Heart left ventricle (tissue), 16 donors: ENCODE data around the gene SND1. TPM values are rescaled to one million over a fixed set of nuclear protein-coding genes. Genes with fewer than 3 reads are reported as not detected.

ENCODE experiments used
- ATAC-seq, 4 donors: fragments of 200-7000 bp; cut with Tn5 transposase; one replicate each; pipeline ENCODE4 v1.9.1; 2020 to 2022; ENCODE audit warnings: moderate library complexity in 4 of 4, mild to moderate bottlenecking in 3 of 4, moderate number of reproducible peaks in 1 of 4
- DNase-seq, 5 donors: peaks; one replicate each; pipeline ENCODE4 v3.0.0-alpha.2; 2020
- H3K27ac ChIP-seq, 12 donors: fragments of 200-600 bp; sonication (generic) in 4 of 12; one replicate each; pipeline versions ENCODE4 v1.5.0 to v1.8.0; 2016 to 2022; ENCODE audit warnings: mild to moderate bottlenecking in 2 of 12
- H3K27me3 ChIP-seq, 9 donors: fragments of 200-600 bp; sonication (generic) in 2 of 9; one replicate each; pipeline versions ENCODE4 v1.5.1 to v1.8.0; 2016 to 2022; ENCODE audit warnings: mild to moderate bottlenecking in 3 of 9
- H3K36me3 ChIP-seq, 9 donors: fragments of 200-600 bp; sonication (generic) in 2 of 9; one replicate each; pipeline versions ENCODE4 v1.5.0 to v1.8.0; 2018 to 2022; ENCODE audit warnings: mild to moderate bottlenecking in 2 of 9
- H3K4me1 ChIP-seq, 12 donors: fragments of 200-600 bp; sonication (generic) in 4 of 12; one replicate each; pipeline versions ENCODE4 v1.5.0 to v1.8.0; 2016 to 2022; ENCODE audit warnings: mild to moderate bottlenecking in 3 of 12
- H3K4me3 ChIP-seq, 12 donors: fragments of 200-600 bp; sonication (generic) in 4 of 12; one replicate each; pipeline versions ENCODE4 v1.5.0 to v1.8.0; 2017 to 2022; ENCODE audit warnings: mild to moderate bottlenecking in 9 of 12, moderate library complexity in 4 of 12
- H3K9me3 ChIP-seq, 12 donors: fragments of 200-600 bp; sonication (generic) in 4 of 12; one replicate each; pipeline versions ENCODE4 v1.5.0 to v1.8.0; 2016 to 2022; ENCODE audit warnings: mild to moderate bottlenecking in 1 of 12
- POLR2A ChIP-seq, 2 donors: fragments of 450-650 bp; IDR thresholded peaks; one replicate each; pipeline ENCODE4 v1.6.1; 2017; ENCODE audit warnings: antibody characterized with exemption in 2 of 2, mild to moderate bottlenecking in 2 of 2, moderate library complexity in 2 of 2
- WGBS, 4 donors: extraction: QIAGEN DNeasy Blood & Tissue Kit in 2 of 4; methylation state at CpG; one replicate each; pipeline versions ENCODE4 v1.1.5 to v1.1.7; 2013 to 2018; 5-methylcytosine and 5-hydroxymethylcytosine counted together
- intact Hi-C, 10 donors: fragments of 100-400 bp; cut with DNase I; formaldehyde crosslinking; loops; one replicate each; pipeline versions ENCODE4 v1.11.1 to v1.14.2; 2022
- polyA plus RNA-seq, 2 donors: library from polyadenylated mRNA; stranded (reverse); fragments of 200-250 nt; gene quantifications; one replicate each; pipeline ENCODE4 v1.2.3, GENCODE V29; 2013
- total RNA-seq, 9 donors: library from RNA; depleted of rRNA in 2 of 9; stranded (reverse); fragments of >200 nt in 2 of 9; fragmentation: NEBNext Ultra II Directional in 3 of 9; extraction: Animal tissue kit (Norgen Biotek cat#: 25700) in 3 of 9; gene quantifications; one replicate each; pipeline versions ENCODE4 v1.1.0 to v1.2.4, GENCODE V29; 2016 to 2023
- TF ChIP-seq, protein P1 (sequence below), 12 donors: fragments of 200-600 bp; sonication (generic) in 4 of 12; IDR thresholded peaks; one replicate each; pipeline versions ENCODE4 v1.5.0 to v1.8.0; 2018 to 2022; ENCODE audit warnings: antibody characterized with exemption in 12 of 12, mild to moderate bottlenecking in 5 of 12
- donor health status: ischemic (EF 13 %, LVEDD 7.1; RV severe dilation, severe dysfunction).
- donor health status: healthy with polysubstance abuse.
- donor health status: DM: no; HTN: yes; CAD: no.
- donor health status: DM: no; HTN: no; CAD: no.
- donor health status: ischemic (EF 25% LVEDD 6.9; RV normal size, moderate dysfunction).
- donor health status: ischemic (EF 25% LVEDD 5.7; RV mildly dilated, moderate dysfunction).
- donor health status: healthy.
- donor health status: DM: yes; HTN: yes; CAD: no.
- donor health status: ischemic (EF 35%, LVEDD 5.7; RV mildly dilated, moderate dysfunction).
- donor health status: nonischemic (EF 11% LVEDD 7.7; RV severe dilation, severe dysfunction).
- donor health status: DM: yes; HTN: yes; CAD: no.
- donor health status: PGD.
- donor health status: ischemic (EF 29% LVEDD 5.4; RV normal size, mild dysfunction).
- donor health status: nonischemic (EF 23%, LVEDD 6.1; RV moderate dilation, normal function).

The SND1 gene
- total and polyA plus RNA-seq, 11 donors = 45.6 to 115 (median 76.3) TPM

DNA sequence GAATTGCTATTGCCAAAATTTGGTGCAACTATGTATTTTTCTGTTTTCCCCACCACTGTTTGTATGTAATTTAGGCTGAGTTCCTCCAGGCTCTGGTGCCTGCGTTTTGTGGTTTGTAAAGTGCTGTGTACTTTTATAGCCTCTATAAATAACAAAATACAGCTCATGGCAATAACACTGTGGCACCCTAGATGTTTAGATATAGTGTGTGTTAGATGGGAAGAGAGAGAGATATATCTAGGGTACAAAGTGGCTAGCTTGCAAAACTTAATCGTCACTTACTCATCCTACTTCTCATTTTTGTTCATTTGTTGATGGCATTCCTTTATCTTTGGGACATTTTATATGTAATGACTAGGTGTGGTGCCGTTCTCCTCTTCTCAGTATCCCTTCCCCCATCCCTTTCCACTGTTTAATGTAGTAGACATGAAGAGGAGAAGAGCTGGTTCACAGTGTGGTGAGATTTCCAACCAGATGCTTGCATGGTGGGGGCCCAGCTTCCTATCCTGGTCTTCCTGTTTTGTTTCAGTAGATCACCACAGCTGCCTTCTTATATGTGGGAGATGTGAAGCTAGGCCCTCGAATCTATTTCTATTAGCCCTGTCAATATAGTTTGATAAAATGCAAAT lies 115.0 kb downstream of the SND1 start:
- WGBS, 4 donors = 73 to 85% (median 77%) methylated on average over 4 of the region's 4 CpGs
- no peak for ATAC-seq

DNA sequence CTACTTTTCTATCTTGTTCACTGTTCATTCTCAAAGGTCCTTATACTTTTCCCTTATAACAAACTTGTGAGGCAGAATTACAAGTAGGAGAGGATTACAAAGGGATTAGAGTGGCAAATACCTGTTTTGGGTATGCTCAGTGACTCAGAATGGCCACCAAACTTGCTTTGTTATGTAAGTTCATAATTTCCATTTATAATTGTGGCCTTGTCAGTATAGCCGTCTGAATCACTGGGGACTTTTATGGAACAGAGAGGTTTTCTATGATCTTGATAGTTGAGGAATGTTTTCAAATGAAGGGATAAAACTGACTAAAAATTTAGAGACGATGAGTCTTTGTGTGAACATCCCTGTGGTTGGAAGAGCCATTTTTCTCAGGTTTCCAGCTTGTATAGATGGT lies 116.2 kb downstream of the SND1 start:
- Histone ChIP-seq H3K36me3 (no peaks in the 10 kb centered on the region), H3K27me3 (no peaks in the 10 kb centered on the region), H3K4me3 (no peak overlapping the region), H3K4me1 (peaks cover 0 to 26% (median 17%) of the 10 kb centered on the region in 12 donors), H3K27ac (no peak overlapping the region), H3K9me3 (no peaks in the 10 kb centered on the region)
- 93 to 94% (median 94%) methylated on average over 2 of the region's 2 CpGs for WGBS, 4 donors
- ATAC-seq (no peak), DNase-seq (no peak)
- no peak for TF ChIP-seq POLR2A (IDR thresholded peaks at IDR 0.05)
- TF ChIP-seq, protein P1, sequence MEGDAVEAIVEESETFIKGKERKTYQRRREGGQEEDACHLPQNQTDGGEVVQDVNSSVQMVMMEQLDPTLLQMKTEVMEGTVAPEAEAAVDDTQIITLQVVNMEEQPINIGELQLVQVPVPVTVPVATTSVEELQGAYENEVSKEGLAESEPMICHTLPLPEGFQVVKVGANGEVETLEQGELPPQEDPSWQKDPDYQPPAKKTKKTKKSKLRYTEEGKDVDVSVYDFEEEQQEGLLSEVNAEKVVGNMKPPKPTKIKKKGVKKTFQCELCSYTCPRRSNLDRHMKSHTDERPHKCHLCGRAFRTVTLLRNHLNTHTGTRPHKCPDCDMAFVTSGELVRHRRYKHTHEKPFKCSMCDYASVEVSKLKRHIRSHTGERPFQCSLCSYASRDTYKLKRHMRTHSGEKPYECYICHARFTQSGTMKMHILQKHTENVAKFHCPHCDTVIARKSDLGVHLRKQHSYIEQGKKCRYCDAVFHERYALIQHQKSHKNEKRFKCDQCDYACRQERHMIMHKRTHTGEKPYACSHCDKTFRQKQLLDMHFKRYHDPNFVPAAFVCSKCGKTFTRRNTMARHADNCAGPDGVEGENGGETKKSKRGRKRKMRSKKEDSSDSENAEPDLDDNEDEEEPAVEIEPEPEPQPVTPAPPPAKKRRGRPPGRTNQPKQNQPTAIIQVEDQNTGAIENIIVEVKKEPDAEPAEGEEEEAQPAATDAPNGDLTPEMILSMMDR (IDR thresholded peaks at IDR 0.05) = no peak
- intact Hi-C loops = no loop called here

More for the DNA sequence above, 115.0 kb downstream of the SND1 start:
- H3K27me3 ChIP-seq = no peaks in the 10 kb centered on the region
- no peaks in the 10 kb centered on the region for H3K36me3 ChIP-seq
- intact Hi-C loops = no loop called here
- no peak overlapping the region for H3K4me3 ChIP-seq
- DNase-seq = peak in 1 of 5 donors; percentile 24
- H3K27ac ChIP-seq = no peak overlapping the region
- peaks cover 0 to 26% (median 17%) of the 10 kb centered on the region in 12 donors for H3K4me1 ChIP-seq
- TF ChIP-seq, protein P1 (IDR thresholded peaks at IDR 0.05) = no peak
- no peak for TF ChIP-seq POLR2A (IDR thresholded peaks at IDR 0.05)
- H3K9me3 ChIP-seq = no peaks in the 10 kb centered on the region

DNA sequence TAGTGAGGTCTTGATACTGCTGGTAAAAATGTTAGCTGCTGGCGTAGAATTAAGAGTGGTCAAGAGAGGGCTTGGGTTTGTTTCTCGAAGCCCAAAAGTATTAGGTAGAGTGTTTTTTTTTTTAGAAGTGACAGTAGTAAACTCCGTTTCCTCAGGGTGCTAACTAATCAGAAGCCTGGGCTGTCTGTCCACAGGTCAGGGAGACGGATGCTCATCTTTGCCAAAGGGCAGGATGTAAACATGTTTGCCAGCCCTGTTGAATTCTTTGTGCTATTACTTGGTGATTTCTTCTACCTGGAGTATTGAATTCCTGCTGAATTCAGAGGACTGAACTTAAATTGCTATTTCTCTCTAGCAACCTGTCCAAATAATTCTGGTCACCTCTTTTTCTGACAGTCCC lies 117.1 kb downstream of the SND1 start:
- Histone ChIP-seq H3K4me1 (peaks cover 0 to 26% (median 17%) of the 10 kb centered on the region in 12 donors), H3K9me3 (no peaks in the 10 kb centered on the region), H3K27ac (no peak overlapping the region), H3K4me3 (no peak overlapping the region), H3K27me3 (no peaks in the 10 kb centered on the region), H3K36me3 (no peaks in the 10 kb centered on the region)
- TF ChIP-seq POLR2A (IDR thresholded peaks at IDR 0.05) = no peak
- TF ChIP-seq, protein P1 (IDR thresholded peaks at IDR 0.05) = no peak
- DNase-seq (no peak), ATAC-seq (no peak)
- WGBS, 4 donors = 81 to 83% (median 81%) methylated on average over 4 of the region's 4 CpGs
- intact Hi-C loops = no loop called here

DNA sequence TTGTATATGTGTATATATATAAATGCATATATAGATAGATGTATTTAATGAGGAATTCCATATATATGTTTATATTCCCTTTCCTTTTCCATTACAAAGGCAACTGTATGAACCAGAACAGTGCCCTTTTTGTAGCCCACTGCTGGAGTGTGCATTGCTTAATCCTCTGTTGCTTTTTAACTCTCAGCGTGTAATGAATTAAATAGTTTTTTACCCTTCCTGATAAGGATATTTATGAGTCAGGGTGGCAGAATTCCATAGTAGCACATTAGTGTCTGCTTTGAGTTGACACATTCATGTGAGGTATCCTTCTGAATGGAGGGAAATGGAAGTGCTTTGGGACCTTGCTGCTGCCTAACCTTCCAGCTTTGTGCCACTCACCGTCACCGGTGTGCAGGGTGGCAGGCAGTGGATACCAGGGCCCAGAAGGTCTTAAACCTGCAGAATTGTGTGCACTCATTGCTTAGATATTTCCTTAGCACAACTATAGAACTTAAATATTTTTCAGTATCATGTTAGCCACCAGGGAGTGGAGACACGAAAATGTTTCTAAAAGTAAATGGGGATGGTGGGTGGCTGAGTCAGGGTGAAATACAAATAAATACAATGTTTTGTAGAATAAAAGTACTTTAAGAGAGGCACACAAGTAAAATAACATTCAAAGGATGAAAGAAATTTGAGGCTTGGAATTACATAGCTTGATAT lies 117.9 kb downstream of the SND1 start:
- no peaks in the 10 kb centered on the region for H3K9me3 ChIP-seq
- intact Hi-C loops = no loop called here
- TF ChIP-seq, protein P1 (IDR thresholded peaks at IDR 0.05) = no peak
- no peak for TF ChIP-seq POLR2A (IDR thresholded peaks at IDR 0.05)
- DNase-seq (no peak), ATAC-seq (peak in 1 of 4 donors; percentile 36)
- no peaks in the 10 kb centered on the region for H3K36me3 ChIP-seq
- H3K27me3 ChIP-seq = no peaks in the 10 kb centered on the region
- peaks cover 0 to 26% (median 17%) of the 10 kb centered on the region in 12 donors for H3K4me1 ChIP-seq
- no peak overlapping the region for H3K27ac ChIP-seq
- H3K4me3 ChIP-seq = no peak overlapping the region
- 58 to 77% (median 68%) methylated on average over 4 of the region's 4 CpGs for WGBS, 4 donors
